Measurements from ENCODE around the gene ALDH5A1.

Gene ALDH5A1

GRCh38 chr6:24534329-24534728 is 39.6 kb downstream of the ALDH5A1 start:
- no peak for DNase-seq (ENCODE audit: low spot score)
- in situ Hi-C loops (cut with MboI; ENCODE audit: low sequenced_read_pairs, unreplicated experiment), result no loop called here
- TF ChIP-seq, protein P1, sequence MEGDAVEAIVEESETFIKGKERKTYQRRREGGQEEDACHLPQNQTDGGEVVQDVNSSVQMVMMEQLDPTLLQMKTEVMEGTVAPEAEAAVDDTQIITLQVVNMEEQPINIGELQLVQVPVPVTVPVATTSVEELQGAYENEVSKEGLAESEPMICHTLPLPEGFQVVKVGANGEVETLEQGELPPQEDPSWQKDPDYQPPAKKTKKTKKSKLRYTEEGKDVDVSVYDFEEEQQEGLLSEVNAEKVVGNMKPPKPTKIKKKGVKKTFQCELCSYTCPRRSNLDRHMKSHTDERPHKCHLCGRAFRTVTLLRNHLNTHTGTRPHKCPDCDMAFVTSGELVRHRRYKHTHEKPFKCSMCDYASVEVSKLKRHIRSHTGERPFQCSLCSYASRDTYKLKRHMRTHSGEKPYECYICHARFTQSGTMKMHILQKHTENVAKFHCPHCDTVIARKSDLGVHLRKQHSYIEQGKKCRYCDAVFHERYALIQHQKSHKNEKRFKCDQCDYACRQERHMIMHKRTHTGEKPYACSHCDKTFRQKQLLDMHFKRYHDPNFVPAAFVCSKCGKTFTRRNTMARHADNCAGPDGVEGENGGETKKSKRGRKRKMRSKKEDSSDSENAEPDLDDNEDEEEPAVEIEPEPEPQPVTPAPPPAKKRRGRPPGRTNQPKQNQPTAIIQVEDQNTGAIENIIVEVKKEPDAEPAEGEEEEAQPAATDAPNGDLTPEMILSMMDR (IDR thresholded peaks at IDR 0.05; ENCODE audit: borderline replicate concordance, control extremely low read depth, extremely low read depth, insufficient read depth, missing control alignments), result no peak

GRCh38 chr6:24535210-24535609 is 40.4 kb downstream of the ALDH5A1 start:
- TF ChIP-seq, protein P1 (IDR thresholded peaks at IDR 0.05; ENCODE audit: borderline replicate concordance, control extremely low read depth, extremely low read depth, insufficient read depth, missing control alignments), result no peak
- in situ Hi-C loops (cut with MboI; ENCODE audit: low sequenced_read_pairs, unreplicated experiment), result no loop called here
- DNase-seq (ENCODE audit: low spot score), result no peak

- DNase-seq (ENCODE audit: low spot score), result no peak
- TF ChIP-seq, protein P1 (IDR thresholded peaks at IDR 0.05; ENCODE audit: borderline replicate concordance, control extremely low read depth, extremely low read depth, insufficient read depth, missing control alignments), result no peak
- in situ Hi-C loops (cut with MboI; ENCODE audit: low sequenced_read_pairs, unreplicated experiment), result no loop called here
These were observed 41.7 kb downstream of the ALDH5A1 start for GRCh38 chr6:24536466-24536865.

DNA sequence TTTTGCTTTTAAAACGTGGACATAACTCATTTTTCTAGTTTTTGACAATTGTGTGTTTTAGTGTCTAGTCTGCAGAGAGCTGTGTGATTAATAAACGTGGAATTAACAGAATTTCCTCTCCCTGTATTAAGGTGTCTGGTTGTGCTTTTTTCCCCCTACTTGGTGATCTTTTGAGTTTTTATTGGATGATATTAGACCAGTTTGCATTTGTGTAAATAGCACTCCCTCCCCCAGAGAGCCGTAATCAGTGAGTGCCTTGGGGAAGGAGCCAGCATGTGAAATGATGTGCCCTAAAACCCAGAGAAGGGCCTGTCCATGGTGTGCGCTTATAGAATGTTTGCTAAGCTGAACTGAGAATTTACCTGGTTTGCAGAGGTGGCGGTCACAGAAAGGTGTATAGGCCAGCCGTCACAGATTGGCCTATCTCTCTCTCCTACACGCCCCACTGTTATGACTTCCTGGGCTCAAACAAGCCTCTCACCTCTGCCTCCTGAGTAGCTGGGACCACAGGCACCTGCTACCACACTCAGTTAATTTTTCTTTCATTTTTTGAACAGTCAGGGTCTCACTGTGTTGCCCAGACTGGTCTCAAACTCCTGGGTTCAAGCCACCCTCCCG is 42.4 kb downstream of the ALDH5A1 start:
- TF ChIP-seq, protein P1 (IDR thresholded peaks at IDR 0.05; ENCODE audit: borderline replicate concordance, control extremely low read depth, extremely low read depth, insufficient read depth, missing control alignments), result no peak
- in situ Hi-C loops (cut with MboI; ENCODE audit: low sequenced_read_pairs, unreplicated experiment), result no loop called here
- no peak for DNase-seq (ENCODE audit: low spot score)

DNA sequence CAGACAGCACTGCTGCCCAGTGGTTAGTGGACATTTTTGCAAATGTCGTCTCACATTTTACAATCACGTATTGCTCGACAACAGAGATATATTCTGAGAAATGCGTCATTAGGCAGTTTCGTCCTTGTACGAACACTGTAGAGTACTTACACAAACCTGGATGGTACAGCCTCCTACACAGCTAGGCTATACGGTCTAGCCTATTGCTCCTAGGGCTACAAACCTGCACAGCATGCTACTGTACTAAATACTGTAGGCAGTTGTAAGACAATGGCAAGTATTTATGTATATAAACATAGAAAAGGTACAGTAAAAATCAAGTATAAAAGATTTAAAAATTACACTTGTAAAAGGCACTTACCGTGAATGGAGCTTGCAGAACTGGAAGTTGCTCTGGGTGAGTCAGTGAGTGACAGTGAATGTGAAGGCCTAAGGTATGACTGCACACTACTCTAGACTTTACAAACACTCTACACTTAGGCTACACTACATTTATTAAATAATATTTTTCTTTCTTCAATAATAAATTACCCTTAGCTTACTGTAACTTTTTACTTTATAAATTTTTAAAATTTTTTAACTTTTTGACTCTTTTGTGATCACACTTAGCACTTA is 43.1 kb downstream of the ALDH5A1 start:
- TF ChIP-seq, protein P1 (IDR thresholded peaks at IDR 0.05; ENCODE audit: borderline replicate concordance, control extremely low read depth, extremely low read depth, insufficient read depth, missing control alignments), result no peak
- in situ Hi-C loops (cut with MboI; ENCODE audit: low sequenced_read_pairs, unreplicated experiment), result no loop called here

DNA sequence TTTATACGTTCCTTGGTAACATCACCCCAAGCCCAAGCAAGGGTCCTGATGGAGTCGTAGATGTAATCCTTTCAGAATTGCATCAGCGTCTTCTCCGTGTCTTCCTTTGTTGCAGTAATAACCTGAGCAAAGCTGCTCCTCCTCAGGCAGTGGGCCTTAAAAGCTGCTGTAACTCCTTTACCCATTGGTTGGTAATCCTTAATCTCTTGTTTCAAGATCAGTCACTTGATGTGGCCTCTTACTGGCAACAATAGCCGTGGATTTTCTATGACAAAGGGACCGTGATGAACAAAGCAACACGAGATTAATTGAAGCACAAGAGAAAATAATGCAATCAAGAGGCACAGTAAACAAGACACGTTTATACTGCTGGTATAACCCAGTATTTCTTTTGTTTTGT is 44.6 kb downstream of the ALDH5A1 start:
- in situ Hi-C loops (cut with MboI; ENCODE audit: low sequenced_read_pairs, unreplicated experiment), result no loop called here
- TF ChIP-seq, protein P1 (IDR thresholded peaks at IDR 0.05; ENCODE audit: borderline replicate concordance, control extremely low read depth, extremely low read depth, insufficient read depth, missing control alignments), result no peak

More for the DNA sequence above, 43.1 kb downstream of the ALDH5A1 start:
- DNase-seq (ENCODE audit: low spot score), result no peak

More for the DNA sequence above, 44.6 kb downstream of the ALDH5A1 start:
- DNase-seq (ENCODE audit: low spot score), result no peak

Data from GM13976 (cell line).